ENCODE results near the gene DHRS9.

DHRS9 gene

DNA sequence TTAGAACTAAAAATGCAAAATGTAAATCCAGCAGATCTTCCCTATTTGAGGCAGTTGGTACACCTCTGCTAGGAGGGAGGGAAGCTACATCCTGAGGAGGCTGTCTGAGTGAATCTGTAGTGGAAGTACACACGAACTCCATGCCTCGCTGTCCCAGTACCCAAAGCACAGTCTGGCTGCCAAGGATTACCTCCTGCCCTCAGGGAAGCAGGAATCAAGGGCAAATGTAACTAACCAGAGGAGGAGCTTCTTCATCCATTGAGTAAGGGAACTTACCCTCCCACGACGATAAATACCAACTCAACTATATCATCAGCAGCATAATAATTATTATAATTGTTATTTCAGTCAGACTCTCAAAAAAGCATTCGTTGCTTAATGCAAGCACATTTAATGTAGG, 2.1 kb downstream of the DHRS9 start:
- H3K4me3 ChIP-seq (ENCODE audit: low read depth, low read length) = peak overlapping the region; percentile 85
- peak; percentile 74 for DNase-seq (ENCODE audit: low read depth)

DNA sequence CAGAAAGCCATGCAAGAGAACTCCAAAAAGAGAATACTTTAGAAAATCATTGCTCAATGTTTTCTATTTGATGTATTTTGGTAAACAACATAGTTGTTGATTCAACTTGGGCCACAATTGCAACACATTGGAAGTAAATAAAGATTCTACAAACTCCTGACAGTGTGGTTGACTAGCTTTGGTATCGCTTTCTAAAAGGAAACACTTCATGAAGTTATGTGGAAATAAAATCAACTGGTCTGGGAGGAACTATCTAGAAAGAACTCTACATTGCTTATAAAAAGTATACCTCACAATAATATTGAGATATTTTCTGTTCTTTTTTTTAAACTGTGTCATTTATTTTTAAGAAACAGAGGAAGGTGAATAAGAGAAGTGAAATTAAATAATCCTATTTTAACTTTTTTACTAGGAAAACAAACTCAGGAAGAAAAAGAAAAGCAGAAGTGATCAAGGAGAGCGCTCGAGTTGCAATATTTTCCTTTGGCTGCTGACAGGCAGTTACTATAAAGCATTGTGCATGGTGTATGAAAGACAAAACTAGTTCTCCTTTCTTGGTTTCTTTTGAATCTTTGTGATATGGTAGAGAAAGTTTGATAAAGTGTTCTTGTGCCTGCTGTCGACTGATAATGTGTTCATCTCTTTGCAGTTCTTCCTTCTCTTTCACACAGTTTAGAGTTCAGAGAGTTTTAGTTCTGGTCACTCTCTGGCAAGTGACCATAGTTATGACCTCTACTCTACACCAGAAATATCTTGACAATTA, 3.0 kb downstream of the DHRS9 start:
- peak overlapping the region; percentile 85 for H3K4me3 ChIP-seq (ENCODE audit: low read depth, low read length)
- peak; percentile 88 for DNase-seq (ENCODE audit: low read depth)
- TF ChIP-seq MYC (IDR thresholded peaks at IDR 0.05; ENCODE audit: low read depth, low read length) (no peak), MAX (IDR thresholded peaks at IDR 0.05; ENCODE audit: low read depth, low read length) (peak; percentile 13; the same call in 1 of the 2 replicates)

More for the DNA sequence above, 2.1 kb downstream of the DHRS9 start:
- no peak for TF ChIP-seq MYC (IDR thresholded peaks at IDR 0.05; ENCODE audit: low read depth, low read length)
- no peak for TF ChIP-seq MAX (IDR thresholded peaks at IDR 0.05; ENCODE audit: low read depth, low read length)
- TF ChIP-seq POLR2A (IDR thresholded peaks at IDR 0.05; ENCODE audit: extremely low read depth, insufficient read length) = no peak
- no peak for TF ChIP-seq CTCF (IDR thresholded peaks at IDR 0.05; ENCODE audit: low read depth, low read length)

GRCh38 chr2:169073211-169073962, 4.0 kb downstream of the DHRS9 start:
- H3K4me3 ChIP-seq (ENCODE audit: low read depth, low read length) = peak overlapping the region; percentile 85
- DNase-seq (ENCODE audit: low read depth) = peak; percentile 11
- TF ChIP-seq MYC (IDR thresholded peaks at IDR 0.05; ENCODE audit: low read depth, low read length) = no peak
- TF ChIP-seq MAX (IDR thresholded peaks at IDR 0.05; ENCODE audit: low read depth, low read length) = no peak
- TF ChIP-seq CTCF (IDR thresholded peaks at IDR 0.05; ENCODE audit: low read depth, low read length) = no peak
- no peak for TF ChIP-seq POLR2A (IDR thresholded peaks at IDR 0.05; ENCODE audit: extremely low read depth, insufficient read length)

DNA sequence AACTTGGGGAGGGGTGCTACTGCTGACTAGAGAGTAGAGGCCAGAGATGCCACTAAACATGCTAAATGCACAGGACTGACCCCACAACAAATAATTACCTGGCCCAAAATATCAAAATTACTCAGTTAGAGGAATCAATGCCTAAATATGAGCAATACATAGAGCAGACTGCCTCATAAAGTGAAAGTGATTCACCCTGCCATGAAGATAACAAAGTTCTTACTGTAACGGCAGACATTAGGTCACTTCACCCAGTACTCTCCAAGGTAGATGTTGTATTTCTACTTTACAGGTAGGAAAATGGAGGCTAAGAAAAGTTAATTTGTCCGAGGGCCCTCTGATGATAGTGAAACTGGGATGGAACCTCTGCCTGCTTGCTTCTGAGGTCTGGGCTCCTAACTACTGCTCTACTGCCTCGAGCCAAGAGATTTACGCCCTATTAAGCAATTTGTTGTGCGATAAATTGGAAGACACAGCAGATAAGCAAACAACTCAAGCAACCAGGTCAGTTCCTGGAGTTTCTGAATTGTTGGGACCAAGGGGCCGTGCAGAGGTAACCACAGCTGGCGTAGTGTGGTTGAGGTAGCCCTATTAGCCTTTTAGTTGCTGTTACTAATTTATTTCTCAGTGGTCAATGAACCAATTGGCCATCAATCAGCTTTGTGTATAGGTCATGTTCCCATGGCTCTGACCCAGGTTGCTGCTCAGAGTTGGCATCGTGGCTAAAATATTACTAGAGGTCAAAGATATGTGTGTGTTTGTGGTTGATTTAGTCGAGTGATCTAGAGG, 4.8 kb downstream of the DHRS9 start:
- TF ChIP-seq CTCF (IDR thresholded peaks at IDR 0.05; ENCODE audit: low read depth, low read length) (no peak), MYC (IDR thresholded peaks at IDR 0.05; ENCODE audit: low read depth, low read length) (no peak), MAX (IDR thresholded peaks at IDR 0.05; ENCODE audit: low read depth, low read length) (no peak), POLR2A (IDR thresholded peaks at IDR 0.05; ENCODE audit: extremely low read depth, insufficient read length) (no peak)
- H3K4me3 ChIP-seq (ENCODE audit: low read depth, low read length) = no peak overlapping the region
- DNase-seq (ENCODE audit: low read depth) = peak; percentile 20

- TF ChIP-seq POLR2A (IDR thresholded peaks at IDR 0.05; ENCODE audit: extremely low read depth, insufficient read length) = no peak
- TF ChIP-seq MYC (IDR thresholded peaks at IDR 0.05; ENCODE audit: low read depth, low read length) = peak; percentile 49
- 0 out of 2 replicates have a peak, but pooled peaks have one; percentile 57 for TF ChIP-seq MAX (IDR thresholded peaks at IDR 0.05; ENCODE audit: low read depth, low read length)
- peak overlapping the region; percentile 25 for H3K4me3 ChIP-seq (ENCODE audit: low read depth, low read length)
Observed at GRCh38 chr2:169077674-169078240, 8.4 kb downstream of the DHRS9 start.

More at GRCh38 chr2:169077674-169078240, 8.4 kb downstream of the DHRS9 start:
- peak; percentile 98 for DNase-seq (ENCODE audit: low read depth)

Measured in NB4 (cell line).